H1 (cell line): ENCODE data around the gene CLEC16A. TPM values are rescaled to one million over a fixed set of nuclear protein-coding genes. Genes with fewer than 3 reads are reported as not detected.

ENCODE experiments used
- CTCF ChIA-PET: fragments of 300-600 bp; sonication (Branson Sonifier 250); formaldehyde crosslinking; loops from one replicate; lab custom pipeline; 2021; ENCODE audit not compliant: partially characterized antibody; lab: Charles Lee
- POLR2A ChIA-PET: fragments of 300-600 bp; sonication (Branson Sonifier 250); formaldehyde crosslinking; loops from one replicate; lab custom pipeline; 2021; ENCODE audit warnings: inconsistent platforms; ENCODE audit not compliant: partially characterized antibody; lab: Charles Lee
- DNase-seq, 2 experiments: peaks; one replicate each; pipeline versions ENCODE4 v3.0.0 to v3.0.0-alpha.2; 2010 to 2022; ENCODE audit warnings: low spot score in 2 of 2, low read depth in 1 of 2, mixed read lengths in 1 of 2
- FAIRE-seq: peaks from 2 replicates; lab custom pipeline; 2011; peaks lifted over from hg19 to GRCh38; lab: Jason Lieb, UNC
- H2AFZ ChIP-seq: 2 replicates; pipeline ENCODE4 v1.8.1; 2012; ENCODE audit warnings: low read length, inconsistent platforms
- H2AK5ac ChIP-seq: 2 replicates; pipeline ENCODE4 v1.6.1; 2013; ENCODE audit warnings: low read depth, low read length
- H2BK120ac ChIP-seq: replicated peaks from 2 replicates; pipeline ENCODE3; 2013; ENCODE audit warnings: low read depth, low read length, inconsistent platforms
- H2BK12ac ChIP-seq: 2 replicates; pipeline ENCODE4 v1.6.1; 2013; ENCODE audit warnings: low read depth, low read length
- H2BK15ac ChIP-seq: 2 replicates; pipeline ENCODE4 v1.6.1; 2013; ENCODE audit warnings: low read length
- H2BK20ac ChIP-seq: 2 replicates; pipeline ENCODE4 v1.6.1; 2013; ENCODE audit warnings: low read length
- H2BK5ac ChIP-seq: 2 replicates; pipeline ENCODE4 v1.6.1; 2013; ENCODE audit warnings: low read depth, low read length
- H3K14ac ChIP-seq: 2 replicates; pipeline ENCODE4 v1.6.1; 2013; ENCODE audit warnings: inconsistent platforms; ENCODE audit not compliant: insufficient read length
- H3K18ac ChIP-seq: 2 replicates; pipeline ENCODE4 v1.6.1; 2013; ENCODE audit warnings: low read length; ENCODE audit errors: extremely low read depth
- H3K23ac ChIP-seq: 2 replicates; pipeline ENCODE4 v1.6.1; 2013; ENCODE audit warnings: inconsistent platforms; ENCODE audit not compliant: insufficient read length
- H3K23me2 ChIP-seq: 2 replicates; pipeline ENCODE4 v1.6.1; 2013; ENCODE audit warnings: low read depth, low read length
- H3K27ac ChIP-seq: 2 replicates; pipeline ENCODE4 v1.6.1; 2011; ENCODE audit warnings: low read depth, low read length, inconsistent platforms
- H3K27me3 ChIP-seq, 4 experiments: replicated peaks in 1 of 4; 1 replicate in 1 of 4; 2 replicates in 3 of 4; pipeline versions ENCODE4 v1.6.1 to v1.8.1; 2011 to 2013; ENCODE audit warnings: low read length in 3 of 4, mild to moderate bottlenecking in 3 of 4, inconsistent platforms in 2 of 4, mixed read lengths in 2 of 4, moderate library complexity in 1 of 4; ENCODE audit not compliant: control insufficient read depth in 3 of 4, insufficient read depth in 3 of 4; ENCODE audit errors: extremely low read depth in 1 of 4
- H3K36me3 ChIP-seq, 4 experiments: 2 replicates each; pipeline versions ENCODE4 v1.6.1 to v1.8.1; 2011 to 2013; ENCODE audit warnings: mild to moderate bottlenecking in 4 of 4, low read length in 3 of 4, moderate library complexity in 2 of 4, control low read depth in 1 of 4, inconsistent platforms in 1 of 4; ENCODE audit not compliant: insufficient read depth in 4 of 4, control insufficient read depth in 2 of 4
- H3K4ac ChIP-seq: replicated peaks from 2 replicates; pipeline ENCODE3; 2013; ENCODE audit warnings: low read length, low read depth, mixed read lengths, inconsistent platforms; ENCODE audit not compliant: insufficient read length
- H3K4me1 ChIP-seq, 4 experiments: replicated peaks in 1 of 4; 1 replicate in 1 of 4; 2 replicates in 3 of 4; pipeline versions ENCODE4 v1.6.1 to v1.8.1; 2011 to 2013; ENCODE audit warnings: low read length in 3 of 4, inconsistent platforms in 2 of 4, mixed read lengths in 1 of 4; ENCODE audit not compliant: insufficient read depth in 4 of 4, control insufficient read depth in 3 of 4
- H3K4me2 ChIP-seq, 2 experiments: 2 replicates each; pipeline versions ENCODE4 v1.6.1 to v1.8.1; 2011 to 2013; ENCODE audit warnings: low read depth in 2 of 2, low read length in 2 of 2, control low read depth in 1 of 2, inconsistent platforms in 1 of 2, mild to moderate bottlenecking in 1 of 2; ENCODE audit not compliant: insufficient read depth in 1 of 2
- H3K4me3 ChIP-seq, 4 experiments: fragments of 200-600, 300-600 bp in 1 of 4; sonication (generic), shearing (Covaris generic), sonication (Bioruptor Twin) in 1 of 4; 2 replicates each; pipeline versions ENCODE4 v1.5.1 to v1.8.1; 2011 to 2016; ENCODE audit warnings: low read length in 4 of 4, low read depth in 3 of 4, control low read depth in 2 of 4, inconsistent platforms in 2 of 4, mild to moderate bottlenecking in 2 of 4, mixed read lengths in 1 of 4, moderate library complexity in 1 of 4; ENCODE audit not compliant: insufficient read depth in 2 of 4; ENCODE audit errors: extremely low read depth in 1 of 4
- H3K56ac ChIP-seq: replicated peaks from 2 replicates; pipeline ENCODE3; 2013; ENCODE audit warnings: low read depth, mild to moderate bottlenecking, mixed read lengths, low read length, inconsistent platforms; ENCODE audit not compliant: insufficient read length
- H3K79me1 ChIP-seq: 2 replicates; pipeline ENCODE4 v1.6.1; 2013; ENCODE audit warnings: low read depth, low read length, control low read depth
- H3K79me2 ChIP-seq, 2 experiments: 2 replicates each; pipeline versions ENCODE4 v1.6.1 to v1.8.1; 2012 to 2013; ENCODE audit warnings: low read length in 2 of 2, mild to moderate bottlenecking in 2 of 2, inconsistent platforms in 1 of 2; ENCODE audit not compliant: insufficient read depth in 2 of 2, control insufficient read depth in 1 of 2
- H3K9ac ChIP-seq, 4 experiments: replicated peaks in 1 of 4; 1 replicate in 1 of 4; 2 replicates in 3 of 4; pipeline versions ENCODE4 v1.6.1 to v1.8.1; 2011 to 2013; ENCODE audit warnings: low read depth in 3 of 4, low read length in 3 of 4, control low read depth in 2 of 4, mild to moderate bottlenecking in 2 of 4, moderate library complexity in 2 of 4, inconsistent platforms in 1 of 4; ENCODE audit errors: extremely low read depth in 1 of 4
- H3K9me3 ChIP-seq, 2 experiments: 2 replicates each; pipeline versions ENCODE4 v1.6.1 to v1.8.1; 2012 to 2013; ENCODE audit warnings: mild to moderate bottlenecking in 2 of 2, moderate library complexity in 2 of 2, control low read depth in 1 of 2, inconsistent platforms in 1 of 2, low read depth in 1 of 2, low read length in 1 of 2, mixed read lengths in 1 of 2; ENCODE audit not compliant: insufficient read depth in 2 of 2
- H4K20me1 ChIP-seq, 2 experiments: replicated peaks in 1 of 2; 2 replicates each; pipeline versions ENCODE3 to v1.8.1; 2011 to 2013; ENCODE audit warnings: inconsistent platforms in 2 of 2, low read length in 2 of 2, mild to moderate bottlenecking in 1 of 2; ENCODE audit not compliant: insufficient read depth in 2 of 2, control insufficient read depth in 1 of 2
- H4K5ac ChIP-seq: 2 replicates; pipeline ENCODE4 v1.6.1; 2013; ENCODE audit warnings: low read length, low read depth, mixed read lengths, inconsistent platforms; ENCODE audit not compliant: insufficient read length
- H4K8ac ChIP-seq: 2 replicates; pipeline ENCODE4 v1.8.0; 2013; ENCODE audit warnings: mild to moderate bottlenecking, moderate library complexity, low read length, inconsistent platforms; ENCODE audit not compliant: insufficient read depth; ENCODE audit errors: extremely low read depth
- H4K91ac ChIP-seq: replicated peaks from 2 replicates; pipeline ENCODE3; 2013; ENCODE audit warnings: low read length, mixed read lengths, inconsistent platforms; ENCODE audit not compliant: insufficient read length
- EP300 ChIP-seq, 2 experiments: IDR thresholded peaks; 1 replicate in 1 of 2; 2 replicates in 1 of 2; pipeline ENCODE4 v1.6.1; 2011 to 2012; ENCODE audit warnings: low read depth in 2 of 2, low read length in 2 of 2, mild to moderate bottlenecking in 2 of 2, borderline replicate concordance in 1 of 2, inconsistent platforms in 1 of 2, moderate library complexity in 1 of 2
- POLR2A ChIP-seq, 2 experiments: IDR thresholded peaks; 1 replicate in 1 of 2; 2 replicates in 1 of 2; pipeline ENCODE4 v1.6.1; 2011; ENCODE audit warnings: low read depth in 2 of 2, low read length in 2 of 2, mild to moderate bottlenecking in 2 of 2; ENCODE audit errors: control extremely low read depth in 1 of 2
- WGBS, 2 experiments: shearing (Covaris generic) in 1 of 2; methylation state at CpG; one replicate each; pipeline versions ENCODE4 v1.1.6 to v1.1.7; 2013 to 2015; ENCODE audit warnings: low lambda C conversion rate in 2 of 2, mixed read lengths in 2 of 2, inconsistent platforms in 1 of 2, low coverage in 1 of 2, missing lambda C conversion rate in 1 of 2; ENCODE audit not compliant: insufficient replicate concordance in 2 of 2, insufficient coverage in 1 of 2, insufficient read length in 1 of 2; ENCODE audit errors: extremely low coverage in 1 of 2, missing lambda C conversion rate in 1 of 2; 5-methylcytosine and 5-hydroxymethylcytosine counted together
- polyA plus RNA-seq, 7 experiments: library from polyadenylated mRNA; depleted of rRNA in 3 of 7; stranded (reverse) in 5 of 7; unstranded in 2 of 7; fragments of >200 nt in 5 of 7; fragments of 200-250 nt in 2 of 7; gene quantifications; 1 replicate in 5 of 7; 2 replicates in 1 of 7; 4 replicates in 1 of 7; pipeline versions ENCODE4 v1.2.1 to v1.2.3, GENCODE V29; 2011 to 2013; ENCODE audit warnings: missing spikeins in 2 of 7, mixed read lengths in 2 of 7
- total RNA-seq: library from RNA; stranded (reverse); fragmentation: NEBNext Ultra II Directional; extraction: Animal tissue kit (Norgen Biotek cat#: 25700); gene quantifications from 2 replicates; pipeline ENCODE4 v1.2.1, GENCODE V29; 2021

CLEC16A gene
- total and polyA plus RNA-seq, 2 of the 8 experiments (the other 6 are each of a cell fraction or from before 2014, with no cell fraction given): 7.6 to 19.3 TPM

GRCh38 chr16:11135464-11135973, 191.2 kb downstream of the CLEC16A start:
- no peak overlapping the region for H3K9ac ChIP-seq
- H3K79me2 ChIP-seq: no peaks in the 10 kb centered on the region
- no peak overlapping the region for H3K23ac ChIP-seq
- H2BK15ac ChIP-seq: no peak overlapping the region
- no peak overlapping the region for H3K18ac ChIP-seq
- FAIRE-seq: no peak
- H3K4me2 ChIP-seq: no peak overlapping the region
- no peaks in the 10 kb centered on the region for H3K27me3 ChIP-seq
- TF ChIP-seq POLR2A (IDR thresholded peaks at IDR 0.05; ENCODE audit: control extremely low read depth in 1 of 2, low read depth in 2 of 2, low read length in 2 of 2) (no peak), EP300 (IDR thresholded peaks at IDR 0.05; ENCODE audit: borderline replicate concordance in 1 of 2, low read depth in 2 of 2, low read length in 2 of 2) (no peak)
- TF ChIP-seq, all 59 proteins: peak for 0
- Histone ChIP-seq H3K9me3 (no peaks in the 10 kb centered on the region), H3K27ac (no peak overlapping the region), H2AFZ (no peak overlapping the region), H3K4me3 (no peak overlapping the region), H3K56ac (no peak overlapping the region), H3K79me1 (no peaks in the 10 kb centered on the region), H4K8ac (no peak overlapping the region), H4K91ac (no peak overlapping the region), H3K36me3 (no peaks in the 10 kb centered on the region; a peak in 1 of 8 replicates), H4K20me1 (no peaks in the 10 kb centered on the region), H2BK12ac (no peak overlapping the region), H2BK20ac (0 out of 2 replicates have a peak overlapping the region, but pooled peaks have one; percentile 48), H4K5ac (no peak overlapping the region), H2BK5ac (no peak overlapping the region), H2AK5ac (no peak overlapping the region), H3K23me2 (no peaks in the 10 kb centered on the region; the same call in 1 of the 2 replicates), H2BK120ac (no peak overlapping the region), H3K4me1 (peaks cover 0 to 3% (median 2%) of the 10 kb centered on the region in 4 experiments; a peak in 5 of 7 replicates), H3K4ac (no peak overlapping the region), H3K14ac (no peak overlapping the region)
- 93% methylated on average over 11 of the region's 11 CpGs; no CpG with 5 or more reads in 1 of the 2 experiments for WGBS, 2 experiments
- ChIA-PET POLR2A (interaction anchor here (0.7 kb wide), 1 partner anchor 119 kb away, joined by 4 read pairs; no protein-coding TSS in a partner anchor), CTCF (interaction anchor here (1.1 kb wide), 1 partner anchor 121 kb away, joined by 3 read pairs; no protein-coding TSS in a partner anchor)
- DNase-seq: no peak
